MCF 10A (cell line): ENCODE measurements around the gene ZNF320. TPM values are rescaled to one million over a fixed set of nuclear protein-coding genes. Genes with fewer than 3 reads are reported as not detected.
"Not testable (repeated sequence)": the region's sequence is repeated elsewhere in the genome, so short reads cannot be mapped to it uniquely, and the experiment has no call there.

Experiments
- BruUV-seq: library from RNA; stranded (reverse); fragments of 400-500 nt; replicated peaks from 2 replicates; lab custom pipeline; 2021; lab: Mats Ljungman, UMichigan
- CTCF ChIA-PET: fragments of 300-600 bp; sonication (Branson Sonifier 250); formaldehyde crosslinking; extraction: SDS; loops from one replicate; lab custom pipeline; 2021; ENCODE audit warnings: antibody characterized with exemption, inconsistent platforms; lab: Yijun Ruan, JAX
- POLR2A ChIA-PET: fragments of 300-600, 350-650 bp; sonication (Branson Sonifier 250); formaldehyde crosslinking; extraction: SDS; loops from one replicate; lab custom pipeline; 2020; ENCODE audit warnings: antibody characterized with exemption, inconsistent platforms; lab: Yijun Ruan, JAX
- DNase-seq: peaks from one replicate; pipeline ENCODE4 v3.0.0-alpha.2; 2018; ENCODE audit not compliant: unreplicated experiment
- H3K27ac Mint-ChIP-seq: one replicate; pipeline ENCODE4 v1.8.0; 2022; ENCODE audit warnings: mild to moderate bottlenecking, low read depth, mixed read lengths; ENCODE audit not compliant: unreplicated experiment
- H3K27me3 Mint-ChIP-seq: one replicate; pipeline ENCODE4 v1.8.0; 2022; ENCODE audit warnings: mixed read lengths; ENCODE audit not compliant: insufficient read depth, unreplicated experiment
- H3K36me3 Mint-ChIP-seq: one replicate; pipeline ENCODE4 v1.8.0; 2022; ENCODE audit warnings: mild to moderate bottlenecking, moderate library complexity, mixed read lengths; ENCODE audit not compliant: insufficient read depth, unreplicated experiment
- H3K4me1 Mint-ChIP-seq: one replicate; pipeline ENCODE4 v1.8.0; 2022; ENCODE audit warnings: mixed read lengths; ENCODE audit not compliant: insufficient read depth, unreplicated experiment
- H3K4me3 Mint-ChIP-seq: one replicate; pipeline ENCODE4 v1.8.0; 2022; ENCODE audit warnings: mild to moderate bottlenecking, moderate library complexity, mixed read lengths; ENCODE audit not compliant: unreplicated experiment
- H3K9me3 Mint-ChIP-seq: one replicate; pipeline ENCODE4 v1.8.0; 2022; ENCODE audit warnings: mixed read lengths; ENCODE audit not compliant: unreplicated experiment
- CTCF ChIP-seq: fragments of 200-600 bp; IDR thresholded peaks from one replicate; pipeline ENCODE4 v1.8.0; 2022; ENCODE audit warnings: antibody characterized with exemption, mild to moderate bottlenecking; ENCODE audit not compliant: unreplicated experiment
- intact Hi-C: fragments of 100-400 bp; cut with micrococcal nuclease; formaldehyde crosslinking; loops from 2 replicates; pipeline ENCODE4 v1.14.1; 2022
- total RNA-seq: library from RNA; stranded (reverse); gene quantifications from 2 replicates; pipeline ENCODE4 v1.2.3, GENCODE V29; 2022

Gene ZNF320
- total RNA-seq, 1 experiment from 2014 or later = 5.4 TPM

GRCh38 chr19:52901842-52902241 lies 4.4 kb upstream of the ZNF320 start:
- Mint-ChIP-seq H3K9me3 (peaks cover 20% of the 10 kb centered on the region), H3K27me3 (no peaks in the 10 kb centered on the region), H3K27ac (no peak overlapping the region), H3K36me3 (peaks cover 25% of the 10 kb centered on the region), H3K4me1 (no peaks in the 10 kb centered on the region), H3K4me3 (no peak overlapping the region)
- TF ChIP-seq CTCF = no peak
- ChIA-PET CTCF (interaction anchor here (0.6 kb wide), 1 partner anchor 151 kb away, joined by 3 read pairs; no protein-coding TSS in a partner anchor), POLR2A (interaction anchor here (1.2 kb wide), 1 partner anchor 22 kb away, joined by 6 read pairs; no protein-coding TSS in a partner anchor)
- intact Hi-C loops = no loop called here
- no peak for DNase-seq
- BruUV-seq = no TSS peak

- CTCF ChIA-PET = interaction anchor here (0.6 to 1.5 kb wide), 3 partner anchors 10 to 28 kb away, joined by 3 to 4 read pairs (median 4); no protein-coding TSS in a partner anchor
- DNase-seq, H3K27ac Mint-ChIP-seq: not testable (repeated sequence)
Measured at GRCh38 chr19:52898596-52898995, 1.2 kb upstream of the ZNF320 start.

GRCh38 chr19:52898101-52898500 lies 666 bp upstream of the ZNF320 start:
- H3K27me3 Mint-ChIP-seq = no peaks in the 10 kb centered on the region
- POLR2A ChIA-PET = no interaction called here
- peaks cover 13% of the 10 kb centered on the region for H3K36me3 Mint-ChIP-seq
- no peaks in the 10 kb centered on the region for H3K4me1 Mint-ChIP-seq
- DNase-seq = no peak
- BruUV-seq = no TSS peak
- H3K4me3 Mint-ChIP-seq = peak overlapping the region; percentile 75
- no peak for TF ChIP-seq CTCF
- intact Hi-C loops = no loop called here
- H3K27ac Mint-ChIP-seq = no peak overlapping the region
- CTCF ChIA-PET = interaction anchor here (0.6 to 1.5 kb wide), 2 partner anchors 13 to 27 kb away, joined by 3 to 4 read pairs; no protein-coding TSS in a partner anchor
- H3K9me3 Mint-ChIP-seq = peaks cover 13% of the 10 kb centered on the region

More at GRCh38 chr19:52898596-52898995, 1.2 kb upstream of the ZNF320 start:
- H3K36me3 Mint-ChIP-seq = peaks cover 13% of the 10 kb centered on the region
- intact Hi-C loops, H3K27me3 Mint-ChIP-seq, H3K4me3 Mint-ChIP-seq, POLR2A ChIA-PET, BruUV-seq, H3K4me1 Mint-ChIP-seq: not testable (repeated sequence)
- peaks cover 11% of the 10 kb centered on the region for H3K9me3 Mint-ChIP-seq

- H3K27me3 Mint-ChIP-seq = no peaks in the 10 kb centered on the region
- no TSS peak for BruUV-seq
- no peaks in the 10 kb centered on the region for H3K4me1 Mint-ChIP-seq
- CTCF ChIA-PET = interaction anchor here (0.6 to 0.7 kb wide), 2 partner anchors 660 to 976 kb away, joined by 3 to 4 read pairs; no protein-coding TSS in a partner anchor
- intact Hi-C loops = loop anchor here (1.0 kb wide), 1 partner anchor 46 kb away; no protein-coding TSS in a partner anchor
- POLR2A ChIA-PET = interaction anchor here (0.7 to 1.5 kb wide), 4 partner anchors 26 to 1263 kb away, joined by 3 to 5 read pairs (median 4); partner anchors contain the start of genes LENG1 and ZNF816
- peak overlapping the region; percentile 75 for H3K4me3 Mint-ChIP-seq
- TF ChIP-seq CTCF = no peak
- H3K36me3 Mint-ChIP-seq = peaks cover 21% of the 10 kb centered on the region
- H3K27ac Mint-ChIP-seq = peak overlapping the region; percentile 69
- peak; percentile 12 for DNase-seq
- H3K9me3 Mint-ChIP-seq = peaks cover 20% of the 10 kb centered on the region
Measured at GRCh38 chr19:52896431-52897137, 851 bp downstream of the ZNF320 start.
